ENCODE results near the gene RPN2. TPM values are rescaled to one million over a fixed set of nuclear protein-coding genes. Genes with fewer than 3 reads are reported as not detected.
A peak's percentile ranks its signal among the peaks of the same experiment; 100 is the strongest.

The RPN2 gene
- total and polyA plus RNA-seq, 9 of the 15 experiments (the other 6 are each of a cell fraction or from before 2014, with no cell fraction given): 168 to 548 (median 325) TPM

- TF ChIP-seq SMARCA5 (IDR thresholded peaks at IDR 0.05) (no peak), ZNF253 (CRISPR knock-in tag; conservative IDR thresholded peaks at IDR 0.05) (no peak), L3MBTL2 (IDR thresholded peaks at IDR 0.05) (peak; percentile 60), HNRNPLL (IDR thresholded peaks at IDR 0.05; ENCODE audit: low read depth, low read length, poor library complexity, severe bottlenecking) (no peak), PML (IDR thresholded peaks at IDR 0.05; ENCODE audit: low read length) (peak; percentile 98), TARDBP (IDR thresholded peaks at IDR 0.05) (peak; percentile 60; the same call in 1 of the 2 replicates), ARID3B (CRISPR knock-in tag; IDR thresholded peaks at IDR 0.05; ENCODE audit: borderline replicate concordance) (no peak), ZNF431 (CRISPR knock-in tag; IDR thresholded peaks at IDR 0.05) (no peak), TEAD4 (IDR thresholded peaks at IDR 0.05; ENCODE audit: low read length) (peak; percentile 99), TEAD4 (CRISPR knock-in tag; IDR thresholded peaks at IDR 0.05; ENCODE audit: borderline replicate concordance) (no peak), PHB2 (IDR thresholded peaks at IDR 0.05; ENCODE audit: low read depth) (peak; percentile 90), KLF16 (IDR thresholded peaks at IDR 0.05) (peak; percentile 92), CXXC5 (CRISPR knock-in tag; IDR thresholded peaks at IDR 0.05) (peak; percentile 66), BCOR (IDR thresholded peaks at IDR 0.05) (peak; percentile 58), ZBTB34 (CRISPR knock-in tag; IDR thresholded peaks at IDR 0.05) (no peak), ARID3A (IDR thresholded peaks at IDR 0.05; ENCODE audit: borderline replicate concordance, low read depth, low read length) (peak; percentile 69; the same call in 1 of the 2 replicates), MYNN (IDR thresholded peaks at IDR 0.05) (no peak), MYNN (CRISPR knock-in tag; IDR thresholded peaks at IDR 0.05) (no peak), NCOA1 (IDR thresholded peaks at IDR 0.05; ENCODE audit: low read depth) (peak; percentile 80; the same call in 1 of the 2 replicates), PRDM10 (IDR thresholded peaks at IDR 0.05; ENCODE audit: partially characterized antibody) (peak; percentile 40), NBN (IDR thresholded peaks at IDR 0.05; ENCODE audit: low read depth) (0 out of 2 replicates have a peak, but pooled peaks have one; percentile 41), ZNF75A (CRISPR knock-in tag; IDR thresholded peaks at IDR 0.05) (no peak), MXI1 (IDR thresholded peaks at IDR 0.05; ENCODE audit: low read depth, low read length) (peak; percentile 52; the same call in 1 of the 2 replicates), ZNF133 (CRISPR knock-in tag; IDR thresholded peaks at IDR 0.05) (no peak)
Measured at GRCh38 chr20:37154684-37155298, 24.3 kb upstream of the RPN2 start (continued).
